Panc1 (cell line): Measurements from ENCODE around the gene TDRD1. TPM values are rescaled to one million over a fixed set of nuclear protein-coding genes. Genes with fewer than 3 reads are reported as not detected.

ENCODE experiments used
- ATAC-seq: fragments of 200-7000 bp; cut with Tn5 transposase; 2 replicates; pipeline ENCODE4 v1.9.1; 2020; ENCODE audit warnings: mild to moderate bottlenecking, moderate library complexity
- BruUV-seq: library from RNA; stranded (reverse); fragments of 400-500 nt; replicated peaks from 2 replicates; lab custom pipeline; 2021; lab: Mats Ljungman, UMichigan
- CTCF ChIA-PET: fragments of 300-600 bp; sonication (Branson Sonifier 250); formaldehyde crosslinking; loops from one replicate; lab custom pipeline; 2022; ENCODE audit warnings: antibody characterized with exemption; lab: Charles Lee
- POLR2A ChIA-PET: fragments of 300-600 bp; sonication (Branson Sonifier 250); formaldehyde crosslinking; loops from one replicate; lab custom pipeline; 2022; ENCODE audit warnings: antibody characterized with exemption; lab: Charles Lee
- DNase-seq: peaks from one replicate; pipeline ENCODE4 v3.0.0-alpha.2; 2010; ENCODE audit warnings: low read depth, low spot score
- H3K27ac ChIP-seq: 2 replicates; pipeline ENCODE4 v1.5.1; 2011; ENCODE audit warnings: mild to moderate bottlenecking, low read length, inconsistent platforms
- H3K27me3 ChIP-seq: fragments of 200-500 bp; sonication (Bioruptor generic); 2 replicates; pipeline ENCODE4 v1.6.0; 2014; ENCODE audit warnings: low read length, inconsistent platforms; ENCODE audit not compliant: control insufficient read depth, insufficient read depth
- H3K36me3 ChIP-seq: fragments of 200-500 bp; sonication (Bioruptor generic); 2 replicates; pipeline ENCODE4 v1.5.1; 2014; ENCODE audit warnings: inconsistent platforms, mild to moderate bottlenecking, low read length, moderate library complexity; ENCODE audit not compliant: control insufficient read depth, insufficient read depth
- H3K4me1 ChIP-seq: 2 replicates; pipeline ENCODE4 v1.5.1; 2011; ENCODE audit warnings: inconsistent platforms, mild to moderate bottlenecking, low read length, moderate library complexity; ENCODE audit not compliant: control insufficient read depth, insufficient read depth
- H3K4me3 ChIP-seq, 2 experiments: 2 replicates each; pipeline ENCODE4 v1.5.1; 2011 to 2012; ENCODE audit warnings: low read depth in 2 of 2, low read length in 2 of 2, mild to moderate bottlenecking in 2 of 2, inconsistent platforms in 1 of 2, moderate library complexity in 1 of 2
- H3K9me3 ChIP-seq: fragments of 200-500 bp; sonication (Bioruptor generic); 2 replicates; pipeline ENCODE4 v1.5.1; 2014; ENCODE audit warnings: low read depth, mild to moderate bottlenecking, inconsistent platforms, low read length, moderate library complexity; ENCODE audit not compliant: control insufficient read depth, insufficient read depth
- POLR2AphosphoS5 ChIP-seq: IDR thresholded peaks from 2 replicates; pipeline ENCODE4 v1.6.1; 2012; ENCODE audit warnings: mild to moderate bottlenecking, low read depth, low read length, moderate library complexity
- SIN3A ChIP-seq: IDR thresholded peaks from 2 replicates; pipeline ENCODE4 v1.6.1; 2012; ENCODE audit warnings: low read depth, mild to moderate bottlenecking, low read length, moderate library complexity, borderline replicate concordance; ENCODE audit not compliant: insufficient read depth
- TCF7L2 ChIP-seq: IDR thresholded peaks from 2 replicates; pipeline ENCODE4 v1.6.1; 2011; ENCODE audit warnings: mild to moderate bottlenecking, low read depth, low read length, inconsistent platforms
- in situ Hi-C: cut with HindIII; loops from 2 replicates; pipeline ENCODE4 v1.10.0; 2016; ENCODE audit warnings: low sequenced_read_pairs, low pct_unique_long_range_greater_than_20kb
- intact Hi-C: fragments of 100-400 bp; cut with micrococcal nuclease; formaldehyde crosslinking; loops from one replicate; pipeline ENCODE4 v1.10.0; 2022; ENCODE audit not compliant: unreplicated experiment
- total RNA-seq: library from RNA; stranded (reverse); gene quantifications from one replicate; pipeline ENCODE4 v1.2.1, GENCODE V29; 2021; ENCODE audit not compliant: unreplicated experiment
- TF ChIP-seq, protein P1 (sequence below): fragments of 450-650 bp; IDR thresholded peaks from 2 replicates; pipeline ENCODE4 v1.5.1; 2017; ENCODE audit warnings: mild to moderate bottlenecking
- TF ChIP-seq, protein P2 (sequence below), 2 experiments: IDR thresholded peaks; 2 replicates each; pipeline ENCODE4 v1.6.1; 2011 to 2012; ENCODE audit warnings: low read depth in 2 of 2, control low read depth in 1 of 2, low read length in 1 of 2, mild to moderate bottlenecking in 1 of 2, moderate library complexity in 1 of 2; ENCODE audit not compliant: insufficient read depth in 1 of 2

Gene TDRD1
- total RNA-seq, 1 experiment from 2014 or later, result not detected

DNA sequence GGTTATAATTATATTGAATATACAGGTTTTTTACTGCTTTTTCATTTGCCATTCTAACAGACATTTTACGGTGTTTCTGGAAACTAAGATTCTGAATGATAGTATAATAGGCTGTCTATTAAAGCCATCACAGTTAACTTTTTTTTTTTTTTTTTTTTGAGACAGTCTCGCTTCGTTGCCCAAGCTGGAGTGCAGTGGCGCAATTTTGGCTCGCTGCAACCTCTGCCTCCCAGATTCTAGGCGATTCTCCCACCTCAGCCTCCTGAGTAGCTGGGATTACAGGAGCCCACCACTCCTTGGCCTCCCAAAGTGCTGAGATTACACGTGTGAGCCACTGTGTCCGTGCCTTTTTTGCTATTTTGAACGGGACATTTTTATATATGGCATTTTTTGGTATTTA is 4.4 kb downstream of the TDRD1 start:
- Histone ChIP-seq H3K4me3 (no peak overlapping the region), H3K4me1 (peaks cover 6% of the 10 kb centered on the region; the same call in 1 of the 2 replicates), H3K36me3 (no peaks in the 10 kb centered on the region), H3K27ac (no peak overlapping the region), H3K9me3 (no peaks in the 10 kb centered on the region), H3K27me3 (no peaks in the 10 kb centered on the region)
- DNase-seq (no peak), ATAC-seq (no peak)
- BruUV-seq, result no TSS peak
- intact Hi-C loops, result no loop called here
- CTCF ChIA-PET, result no interaction called here
- in situ Hi-C loops, result no loop called here
- POLR2A ChIA-PET, result no interaction called here
- TF ChIP-seq, protein P1, sequence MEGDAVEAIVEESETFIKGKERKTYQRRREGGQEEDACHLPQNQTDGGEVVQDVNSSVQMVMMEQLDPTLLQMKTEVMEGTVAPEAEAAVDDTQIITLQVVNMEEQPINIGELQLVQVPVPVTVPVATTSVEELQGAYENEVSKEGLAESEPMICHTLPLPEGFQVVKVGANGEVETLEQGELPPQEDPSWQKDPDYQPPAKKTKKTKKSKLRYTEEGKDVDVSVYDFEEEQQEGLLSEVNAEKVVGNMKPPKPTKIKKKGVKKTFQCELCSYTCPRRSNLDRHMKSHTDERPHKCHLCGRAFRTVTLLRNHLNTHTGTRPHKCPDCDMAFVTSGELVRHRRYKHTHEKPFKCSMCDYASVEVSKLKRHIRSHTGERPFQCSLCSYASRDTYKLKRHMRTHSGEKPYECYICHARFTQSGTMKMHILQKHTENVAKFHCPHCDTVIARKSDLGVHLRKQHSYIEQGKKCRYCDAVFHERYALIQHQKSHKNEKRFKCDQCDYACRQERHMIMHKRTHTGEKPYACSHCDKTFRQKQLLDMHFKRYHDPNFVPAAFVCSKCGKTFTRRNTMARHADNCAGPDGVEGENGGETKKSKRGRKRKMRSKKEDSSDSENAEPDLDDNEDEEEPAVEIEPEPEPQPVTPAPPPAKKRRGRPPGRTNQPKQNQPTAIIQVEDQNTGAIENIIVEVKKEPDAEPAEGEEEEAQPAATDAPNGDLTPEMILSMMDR, result no peak
- TF ChIP-seq SIN3A (no peak), POLR2AphosphoS5 (no peak), TCF7L2 (no peak)
- TF ChIP-seq, protein P2, sequence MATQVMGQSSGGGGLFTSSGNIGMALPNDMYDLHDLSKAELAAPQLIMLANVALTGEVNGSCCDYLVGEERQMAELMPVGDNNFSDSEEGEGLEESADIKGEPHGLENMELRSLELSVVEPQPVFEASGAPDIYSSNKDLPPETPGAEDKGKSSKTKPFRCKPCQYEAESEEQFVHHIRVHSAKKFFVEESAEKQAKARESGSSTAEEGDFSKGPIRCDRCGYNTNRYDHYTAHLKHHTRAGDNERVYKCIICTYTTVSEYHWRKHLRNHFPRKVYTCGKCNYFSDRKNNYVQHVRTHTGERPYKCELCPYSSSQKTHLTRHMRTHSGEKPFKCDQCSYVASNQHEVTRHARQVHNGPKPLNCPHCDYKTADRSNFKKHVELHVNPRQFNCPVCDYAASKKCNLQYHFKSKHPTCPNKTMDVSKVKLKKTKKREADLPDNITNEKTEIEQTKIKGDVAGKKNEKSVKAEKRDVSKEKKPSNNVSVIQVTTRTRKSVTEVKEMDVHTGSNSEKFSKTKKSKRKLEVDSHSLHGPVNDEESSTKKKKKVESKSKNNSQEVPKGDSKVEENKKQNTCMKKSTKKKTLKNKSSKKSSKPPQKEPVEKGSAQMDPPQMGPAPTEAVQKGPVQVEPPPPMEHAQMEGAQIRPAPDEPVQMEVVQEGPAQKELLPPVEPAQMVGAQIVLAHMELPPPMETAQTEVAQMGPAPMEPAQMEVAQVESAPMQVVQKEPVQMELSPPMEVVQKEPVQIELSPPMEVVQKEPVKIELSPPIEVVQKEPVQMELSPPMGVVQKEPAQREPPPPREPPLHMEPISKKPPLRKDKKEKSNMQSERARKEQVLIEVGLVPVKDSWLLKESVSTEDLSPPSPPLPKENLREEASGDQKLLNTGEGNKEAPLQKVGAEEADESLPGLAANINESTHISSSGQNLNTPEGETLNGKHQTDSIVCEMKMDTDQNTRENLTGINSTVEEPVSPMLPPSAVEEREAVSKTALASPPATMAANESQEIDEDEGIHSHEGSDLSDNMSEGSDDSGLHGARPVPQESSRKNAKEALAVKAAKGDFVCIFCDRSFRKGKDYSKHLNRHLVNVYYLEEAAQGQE (IDR thresholded peaks at IDR 0.05; ENCODE audit: insufficient read depth in 1 of 2, low read depth in 2 of 2, low read length in 1 of 2), result no peak

GRCh38 chr10:114184276-114184675 is 5.1 kb downstream of the TDRD1 start:
- peaks cover 6% of the 10 kb centered on the region; the same call in 1 of the 2 replicates for H3K4me1 ChIP-seq
- intact Hi-C loops (no loop called here), in situ Hi-C loops (no loop called here)
- no peak overlapping the region for H3K27ac ChIP-seq
- no peak overlapping the region for H3K4me3 ChIP-seq
- no peaks in the 10 kb centered on the region for H3K36me3 ChIP-seq
- POLR2A ChIA-PET, result interaction anchor here (0.6 kb wide), 1 partner anchor 21 kb away, joined by 3 read pairs; no protein-coding TSS in a partner anchor
- no peak for ATAC-seq
- no peaks in the 10 kb centered on the region for H3K9me3 ChIP-seq
- CTCF ChIA-PET, result no interaction called here
- H3K27me3 ChIP-seq, result no peaks in the 10 kb centered on the region
- DNase-seq, result no peak
- TF ChIP-seq, protein P2 (IDR thresholded peaks at IDR 0.05; ENCODE audit: insufficient read depth in 1 of 2, low read depth in 2 of 2, low read length in 1 of 2), result no peak
- TF ChIP-seq SIN3A (no peak), POLR2AphosphoS5 (no peak), TCF7L2 (no peak)
- TF ChIP-seq, protein P1, result no peak
- no TSS peak for BruUV-seq
